ENCODE data around the gene SURF6.
"Not testable (repeated sequence)": the region's sequence is repeated elsewhere in the genome, so short reads cannot be mapped to it uniquely, and the experiment has no call there.

Gene SURF6

GRCh38 chr9:133303266-133304157 is 32.5 kb downstream of the SURF6 start:
- H3K4me1 ChIP-seq (ENCODE audit: control insufficient read depth, insufficient read depth, low read length): no peaks in the 10 kb centered on the region
- DNase-seq (ENCODE audit: low read depth): no peak
- H3K9ac ChIP-seq (ENCODE audit: low read length): no peak overlapping the region
- H3K9me3 ChIP-seq (ENCODE audit: control insufficient read depth, low read length): peaks cover 5% of the 10 kb centered on the region
- H3K4me3 ChIP-seq (ENCODE audit: low read length): no peak overlapping the region
- H3K27me3 ChIP-seq (replicated peaks; ENCODE audit: control insufficient read depth, insufficient read depth, low read length): peaks cover 45% of the 10 kb centered on the region
- no peaks in the 10 kb centered on the region for H3K36me3 ChIP-seq (ENCODE audit: control insufficient read depth, insufficient read depth, low read length, severe bottlenecking)

GRCh38 chr9:133301253-133302230 is 34.4 kb downstream of the SURF6 start:
- Histone ChIP-seq H3K27me3 (replicated peaks; ENCODE audit: control insufficient read depth, insufficient read depth, low read length) (peaks cover 41% of the 10 kb centered on the region), H3K9ac (ENCODE audit: low read length) (no peak overlapping the region), H3K9me3 (ENCODE audit: control insufficient read depth, low read length) (peaks cover 5% of the 10 kb centered on the region), H3K36me3 (ENCODE audit: control insufficient read depth, insufficient read depth, low read length, severe bottlenecking) (no peaks in the 10 kb centered on the region), H3K4me1 (ENCODE audit: control insufficient read depth, insufficient read depth, low read length) (no peaks in the 10 kb centered on the region), H3K4me3 (ENCODE audit: low read length) (no peak overlapping the region)
- no peak for DNase-seq (ENCODE audit: low read depth)

- not testable (repeated sequence) for H3K9ac ChIP-seq (ENCODE audit: low read length); H3K4me3 ChIP-seq (ENCODE audit: low read length); H3K9me3 ChIP-seq (ENCODE audit: control insufficient read depth, low read length); H3K4me1 ChIP-seq (ENCODE audit: control insufficient read depth, insufficient read depth, low read length); H3K36me3 ChIP-seq (ENCODE audit: control insufficient read depth, insufficient read depth, low read length, severe bottlenecking); DNase-seq (ENCODE audit: low read depth)
- peaks cover 34% of the 10 kb centered on the region for H3K27me3 ChIP-seq (replicated peaks; ENCODE audit: control insufficient read depth, insufficient read depth, low read length)
These were observed 36.0 kb downstream of the SURF6 start for GRCh38 chr9:133299996-133300395.

GRCh38 chr9:133294257-133294656 is 41.7 kb downstream of the SURF6 start:
- peaks cover 18% of the 10 kb centered on the region for H3K27me3 ChIP-seq (replicated peaks; ENCODE audit: control insufficient read depth, insufficient read depth, low read length)
- no peak overlapping the region for H3K4me3 ChIP-seq (ENCODE audit: low read length)
- no peaks in the 10 kb centered on the region for H3K4me1 ChIP-seq (ENCODE audit: control insufficient read depth, insufficient read depth, low read length)
- no peak overlapping the region for H3K9ac ChIP-seq (ENCODE audit: low read length)
- H3K9me3 ChIP-seq (ENCODE audit: control insufficient read depth, low read length): peaks cover 51% of the 10 kb centered on the region
- no peaks in the 10 kb centered on the region for H3K36me3 ChIP-seq (ENCODE audit: control insufficient read depth, insufficient read depth, low read length, severe bottlenecking)
- DNase-seq (ENCODE audit: low read depth): no peak

- Histone ChIP-seq H3K4me3 (ENCODE audit: low read length) (no peak overlapping the region), H3K9me3 (ENCODE audit: control insufficient read depth, low read length) (peaks cover 61% of the 10 kb centered on the region), H3K36me3 (ENCODE audit: control insufficient read depth, insufficient read depth, low read length, severe bottlenecking) (no peaks in the 10 kb centered on the region), H3K9ac (ENCODE audit: low read length) (no peak overlapping the region), H3K27me3 (replicated peaks; ENCODE audit: control insufficient read depth, insufficient read depth, low read length) (peaks cover 18% of the 10 kb centered on the region), H3K4me1 (ENCODE audit: control insufficient read depth, insufficient read depth, low read length) (no peaks in the 10 kb centered on the region)
- no peak for DNase-seq (ENCODE audit: low read depth)
These were observed 45.2 kb downstream of the SURF6 start for GRCh38 chr9:133290751-133291302.

- Histone ChIP-seq H3K36me3 (ENCODE audit: control insufficient read depth, insufficient read depth, low read length, severe bottlenecking) (no peaks in the 10 kb centered on the region), H3K9me3 (ENCODE audit: control insufficient read depth, low read length) (peaks cover 33% of the 10 kb centered on the region), H3K4me3 (ENCODE audit: low read length) (no peak overlapping the region), H3K9ac (ENCODE audit: low read length) (no peak overlapping the region), H3K4me1 (ENCODE audit: control insufficient read depth, insufficient read depth, low read length) (no peaks in the 10 kb centered on the region), H3K27me3 (replicated peaks; ENCODE audit: control insufficient read depth, insufficient read depth, low read length) (peaks cover 8% of the 10 kb centered on the region)
- DNase-seq (ENCODE audit: low read depth): no peak
These were observed 49.5 kb downstream of the SURF6 start for GRCh38 chr9:133286523-133286922.

- Histone ChIP-seq H3K36me3 (ENCODE audit: control insufficient read depth, insufficient read depth, low read length, severe bottlenecking) (no peaks in the 10 kb centered on the region), H3K4me3 (ENCODE audit: low read length) (no peak overlapping the region)
These were observed 50.7 kb downstream of the SURF6 start for GRCh38 chr9:133285252-133285775.

GRCh38 chr9:133284362-133284761 is 51.6 kb downstream of the SURF6 start:
- peaks cover 11% of the 10 kb centered on the region for H3K9me3 ChIP-seq (ENCODE audit: control insufficient read depth, low read length)
- no peak overlapping the region for H3K4me3 ChIP-seq (ENCODE audit: low read length)
- H3K9ac ChIP-seq (ENCODE audit: low read length): no peak overlapping the region
- peaks cover 27% of the 10 kb centered on the region for H3K27me3 ChIP-seq (replicated peaks; ENCODE audit: control insufficient read depth, insufficient read depth, low read length)
- no peaks in the 10 kb centered on the region for H3K4me1 ChIP-seq (ENCODE audit: control insufficient read depth, insufficient read depth, low read length)
- no peaks in the 10 kb centered on the region for H3K36me3 ChIP-seq (ENCODE audit: control insufficient read depth, insufficient read depth, low read length, severe bottlenecking)
- no peak for DNase-seq (ENCODE audit: low read depth)

More at GRCh38 chr9:133285252-133285775, 50.7 kb downstream of the SURF6 start:
- DNase-seq (ENCODE audit: low read depth): no peak
- Histone ChIP-seq H3K9me3 (ENCODE audit: control insufficient read depth, low read length) (peaks cover 21% of the 10 kb centered on the region), H3K27me3 (replicated peaks; ENCODE audit: control insufficient read depth, insufficient read depth, low read length) (peaks cover 18% of the 10 kb centered on the region), H3K4me1 (ENCODE audit: control insufficient read depth, insufficient read depth, low read length) (no peaks in the 10 kb centered on the region), H3K9ac (ENCODE audit: low read length) (no peak overlapping the region)

GRCh38 chr9:133283255-133284032 is 52.5 kb downstream of the SURF6 start:
- H3K4me3 ChIP-seq (ENCODE audit: low read length); H3K4me1 ChIP-seq (ENCODE audit: control insufficient read depth, insufficient read depth, low read length); H3K9ac ChIP-seq (ENCODE audit: low read length); H3K36me3 ChIP-seq (ENCODE audit: control insufficient read depth, insufficient read depth, low read length, severe bottlenecking); H3K9me3 ChIP-seq (ENCODE audit: control insufficient read depth, low read length); DNase-seq (ENCODE audit: low read depth): not testable (repeated sequence)
- peaks cover 36% of the 10 kb centered on the region for H3K27me3 ChIP-seq (replicated peaks; ENCODE audit: control insufficient read depth, insufficient read depth, low read length)

- Histone ChIP-seq H3K36me3 (ENCODE audit: control insufficient read depth, insufficient read depth, low read length, severe bottlenecking) (no peaks in the 10 kb centered on the region), H3K9me3 (ENCODE audit: control insufficient read depth, low read length) (peaks cover 12% of the 10 kb centered on the region), H3K27me3 (replicated peaks; ENCODE audit: control insufficient read depth, insufficient read depth, low read length) (peaks cover 44% of the 10 kb centered on the region), H3K4me3 (ENCODE audit: low read length) (no peak overlapping the region), H3K9ac (ENCODE audit: low read length) (no peak overlapping the region), H3K4me1 (ENCODE audit: control insufficient read depth, insufficient read depth, low read length) (no peaks in the 10 kb centered on the region)
- DNase-seq (ENCODE audit: low read depth): no peak
These were observed 53.3 kb downstream of the SURF6 start for GRCh38 chr9:133282464-133283238.
